ENCODE data around the gene FSTL4.

GRCh38 chr5:133453831-133454230 is 158.5 kb downstream of the FSTL4 start:
- TF ChIP-seq CTCF (IDR thresholded peaks at IDR 0.05) (no peak), POLR2AphosphoS5 (IDR thresholded peaks at IDR 0.05) (no peak), EP300 (IDR thresholded peaks at IDR 0.05) (no peak)

All from upper lobe of left lung (tissue), 4 donors.